HG03108 (cell line): ENCODE results near the gene POLRMT.
"Not testable (repeated sequence)": the region's sequence is repeated elsewhere in the genome, so short reads cannot be mapped to it uniquely, and the experiment has no call there.

Experiments used
- ATAC-seq: cut with Tn5 transposase; IDR thresholded peaks from one replicate; pipeline ENCODE4 v1.9.1; 2021; ENCODE audit warnings: moderate library complexity; ENCODE audit not compliant: unreplicated experiment

Gene POLRMT

DNA sequence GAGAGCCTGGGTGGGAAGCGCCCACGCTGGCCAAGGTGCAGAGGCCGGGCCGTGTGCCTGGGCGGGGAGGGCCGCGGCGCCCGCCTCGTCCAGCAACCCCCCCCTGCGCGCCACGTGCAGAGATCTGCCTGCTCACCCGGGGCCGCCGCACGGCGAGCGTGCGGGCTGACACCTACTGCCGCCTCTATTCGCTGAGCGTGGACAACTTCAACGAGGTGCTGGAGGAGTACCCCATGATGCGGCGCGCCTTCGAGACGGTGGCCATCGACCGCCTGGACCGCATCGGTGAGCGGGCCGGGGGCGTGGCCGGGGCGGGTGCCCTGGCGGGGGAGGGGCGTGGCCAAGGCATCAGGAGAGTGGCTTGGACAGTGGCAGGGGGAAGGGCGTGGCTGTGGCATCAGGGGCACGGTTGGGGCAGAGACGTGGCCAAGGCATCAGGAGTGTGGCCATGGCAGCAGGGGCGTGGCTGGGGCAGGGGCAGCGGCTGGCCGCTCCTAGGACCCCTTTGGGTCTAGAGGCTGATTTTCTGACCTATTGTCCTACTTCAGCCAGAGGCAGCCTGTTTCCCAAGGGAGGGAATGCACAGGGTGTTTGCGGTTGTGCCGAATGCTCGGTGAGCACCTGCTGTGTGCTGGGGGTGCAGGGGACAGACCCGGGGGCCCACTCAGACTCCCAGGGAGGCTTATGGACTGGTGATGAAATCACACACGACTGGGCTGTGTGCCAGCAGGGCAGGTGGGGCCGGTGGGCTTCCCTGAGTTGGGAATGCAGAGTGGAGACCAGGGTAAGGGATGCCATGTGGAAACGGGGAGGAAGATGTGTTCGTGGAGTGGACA, 19.4 kb downstream of the POLRMT start:
- ATAC-seq: no peak

DNA sequence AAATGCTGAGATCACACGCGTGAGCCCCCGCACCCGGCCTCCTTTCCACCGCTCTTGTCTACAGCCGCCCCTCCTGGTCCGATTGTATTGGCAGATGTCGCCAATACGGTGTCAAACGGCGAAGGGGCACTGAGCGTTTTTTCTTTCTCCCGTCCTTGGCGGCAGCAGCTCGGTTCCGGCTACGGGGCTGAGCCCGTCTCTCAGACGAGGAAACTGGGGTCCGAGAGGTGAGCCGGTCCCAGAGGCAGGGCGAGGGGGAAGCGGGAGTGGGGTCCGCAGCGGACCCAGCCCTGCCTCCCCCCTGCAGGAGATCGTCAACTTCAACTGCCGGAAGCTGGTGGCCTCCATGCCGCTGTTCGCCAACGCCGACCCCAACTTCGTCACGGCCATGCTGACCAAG, 20.4 kb downstream of the POLRMT start:
- ATAC-seq: no peak

- no peak for ATAC-seq
Measured at GRCh38 chr19:611481-611868, 21.9 kb downstream of the POLRMT start.

DNA sequence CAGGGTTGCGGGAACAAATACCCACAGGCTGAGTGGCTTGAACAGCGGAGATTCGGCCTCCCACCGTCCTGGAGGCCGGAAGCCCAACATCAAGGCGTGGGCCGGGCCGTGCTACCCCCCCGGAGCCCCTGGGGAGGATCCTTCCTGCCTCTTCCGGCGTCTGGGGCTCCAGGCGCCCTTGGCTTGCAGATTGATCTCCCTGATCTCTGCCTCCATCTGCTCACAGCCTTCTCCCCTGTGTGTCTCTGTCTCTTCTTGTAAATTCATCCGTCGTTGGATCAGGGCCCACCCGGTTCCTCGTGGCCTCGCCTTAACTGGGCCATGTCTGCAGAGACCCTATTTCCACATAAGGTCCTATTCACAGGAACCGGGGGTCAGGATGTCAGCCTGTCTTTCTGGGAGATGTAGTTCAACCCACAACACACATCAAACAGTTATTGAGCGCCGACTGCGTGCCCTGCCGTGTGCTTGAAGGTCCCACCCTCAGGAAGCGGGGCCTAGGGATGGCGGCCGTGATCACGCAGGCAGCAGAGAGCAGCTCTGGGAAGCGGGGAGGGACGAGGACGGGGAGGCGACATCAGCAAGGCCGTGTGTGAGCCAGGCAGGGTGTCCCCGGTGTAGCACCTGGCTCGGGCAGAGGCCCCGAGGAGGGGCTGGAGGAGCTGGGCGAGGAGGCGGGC, 22.4 kb downstream of the POLRMT start:
- ATAC-seq: no peak

DNA sequence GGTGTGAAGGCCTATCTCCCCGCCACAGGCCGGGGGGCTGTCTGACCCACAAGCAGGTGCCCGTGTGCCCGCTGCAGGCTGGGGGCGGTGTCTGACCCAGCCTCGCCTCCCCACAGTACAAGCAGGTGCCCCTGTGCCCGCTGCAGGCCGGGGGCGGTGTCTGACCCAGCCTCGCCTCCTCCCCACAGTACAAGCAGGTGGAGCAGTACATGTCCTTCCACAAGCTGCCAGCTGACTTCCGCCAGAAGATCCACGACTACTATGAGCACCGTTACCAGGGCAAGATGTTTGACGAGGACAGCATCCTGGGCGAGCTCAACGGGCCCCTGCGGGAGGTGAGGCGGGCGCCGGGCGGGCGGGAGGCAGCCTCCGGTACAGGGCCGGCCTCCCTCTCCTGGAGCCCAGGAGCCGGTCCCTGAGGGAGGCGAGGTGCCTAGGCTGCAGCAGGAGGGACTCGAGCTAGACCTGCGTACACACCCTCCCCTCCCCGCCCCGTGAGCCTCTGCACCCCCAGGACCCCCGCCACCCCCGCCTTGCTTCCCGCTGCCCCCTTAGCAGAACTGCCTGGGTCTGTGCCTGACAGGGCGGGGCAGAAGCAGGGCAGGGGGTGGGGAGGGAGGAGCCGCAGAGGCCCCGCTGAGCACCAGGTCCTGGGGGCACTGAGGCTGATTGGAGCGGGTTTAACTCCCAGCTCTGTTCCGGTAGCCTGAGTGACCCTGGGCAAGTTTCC, 23.1 kb downstream of the POLRMT start:
- no peak for ATAC-seq

DNA sequence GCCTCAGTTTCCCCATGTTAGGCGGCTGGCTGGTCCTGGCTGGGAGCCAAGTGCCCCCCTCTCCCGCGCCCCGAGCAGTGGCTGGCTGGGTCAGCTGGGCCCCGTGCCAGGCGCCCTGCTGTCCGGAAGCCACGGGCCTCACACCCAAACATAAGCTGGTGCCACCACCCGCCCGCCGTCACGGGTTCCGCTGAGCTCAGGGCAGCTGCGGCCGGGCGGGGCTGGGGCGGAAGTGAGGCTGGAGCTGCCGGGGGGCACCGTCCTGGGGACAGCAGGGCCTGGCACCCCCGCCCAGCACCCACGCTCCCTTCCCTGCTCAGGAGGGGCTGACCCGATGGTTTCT, 24.4 kb downstream of the POLRMT start:
- no peak for ATAC-seq

DNA sequence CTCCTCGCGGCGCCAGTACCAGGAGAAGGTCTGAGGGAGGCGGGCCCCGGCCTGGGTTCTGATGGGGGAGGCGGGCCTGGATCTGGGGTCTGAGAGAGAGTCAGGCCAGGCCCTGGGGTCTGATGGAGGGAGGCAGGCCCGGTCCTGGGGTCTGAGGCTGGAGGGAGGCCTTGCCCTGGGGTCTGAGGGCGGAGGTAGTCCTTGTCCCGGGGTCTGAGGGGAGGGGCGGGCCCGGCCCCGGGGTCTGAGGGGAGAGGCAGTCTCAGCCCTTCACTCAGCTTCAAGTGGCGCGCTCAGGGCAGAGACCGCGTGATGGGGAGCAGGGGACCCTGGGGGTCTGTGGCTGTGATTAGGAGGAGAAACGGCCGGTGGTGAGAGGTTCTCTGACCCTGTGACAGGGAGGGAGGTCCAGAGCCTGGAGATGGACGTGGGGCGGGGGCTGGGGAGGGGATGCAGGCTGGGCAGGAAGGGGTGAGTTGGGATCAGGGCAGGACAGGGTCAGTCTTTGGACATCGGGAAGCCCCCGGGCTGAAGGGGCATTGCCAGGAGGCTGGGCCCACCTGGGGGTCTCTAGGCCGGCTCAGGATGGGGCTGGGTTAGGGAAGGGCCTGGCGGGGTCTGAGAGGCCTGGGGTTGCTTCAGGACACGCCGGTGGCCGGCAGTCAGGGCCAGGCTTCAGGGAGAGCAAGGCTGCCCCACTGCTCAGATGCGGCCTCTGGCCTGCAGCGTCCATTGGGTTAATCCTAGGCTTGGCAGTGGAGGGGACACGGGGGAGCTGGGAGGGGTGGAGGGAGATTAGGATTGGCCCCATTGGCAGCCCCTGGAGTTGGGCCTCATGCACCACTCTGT, 25.0 kb downstream of the POLRMT start:
- ATAC-seq: no peak

- no peak for ATAC-seq
Measured at GRCh38 chr19:607301-608154, 25.8 kb downstream of the POLRMT start.

DNA sequence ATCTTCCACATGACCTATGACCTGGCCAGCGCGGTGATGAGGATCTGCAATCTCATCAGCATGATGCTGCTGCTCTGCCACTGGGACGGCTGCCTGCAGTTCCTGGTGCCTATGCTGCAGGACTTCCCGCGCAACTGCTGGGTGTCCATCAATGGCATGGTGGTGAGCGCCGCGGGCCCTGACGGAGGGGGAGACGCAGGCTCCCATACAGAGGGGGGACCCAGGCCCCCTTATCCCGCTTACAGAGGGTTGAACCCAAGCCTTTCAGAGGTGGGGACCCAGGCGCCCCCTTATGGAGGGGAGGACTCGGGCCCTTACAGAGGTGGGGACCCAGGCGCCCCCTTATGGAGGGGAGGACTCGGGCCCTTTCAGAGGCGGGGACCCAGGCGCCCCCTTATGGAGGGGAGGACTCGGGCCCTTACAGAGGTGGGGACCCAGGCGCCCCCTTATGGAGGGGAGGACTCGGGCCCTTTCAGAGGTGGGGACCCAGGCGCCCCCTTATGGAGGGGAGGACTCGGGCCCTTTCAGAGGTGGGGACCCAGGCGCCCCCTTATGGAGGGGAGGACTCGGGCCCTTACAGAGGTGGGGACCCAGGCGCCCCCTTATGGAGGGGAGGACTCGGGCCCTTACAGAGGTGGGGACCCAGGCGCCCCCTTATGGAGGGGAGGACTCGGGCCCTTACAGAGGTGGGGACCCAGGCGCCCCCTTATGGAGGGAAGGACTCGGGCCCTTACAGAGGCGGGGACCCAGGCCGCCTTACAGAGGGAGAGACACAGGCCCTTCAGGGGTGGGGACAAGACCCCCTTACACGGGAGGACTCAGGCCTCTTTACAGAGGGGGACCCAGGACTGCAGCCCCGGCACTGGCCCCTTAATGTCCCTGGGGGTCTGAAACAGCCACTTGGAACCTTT, 28.0 kb downstream of the POLRMT start:
- not testable (repeated sequence) for ATAC-seq

DNA sequence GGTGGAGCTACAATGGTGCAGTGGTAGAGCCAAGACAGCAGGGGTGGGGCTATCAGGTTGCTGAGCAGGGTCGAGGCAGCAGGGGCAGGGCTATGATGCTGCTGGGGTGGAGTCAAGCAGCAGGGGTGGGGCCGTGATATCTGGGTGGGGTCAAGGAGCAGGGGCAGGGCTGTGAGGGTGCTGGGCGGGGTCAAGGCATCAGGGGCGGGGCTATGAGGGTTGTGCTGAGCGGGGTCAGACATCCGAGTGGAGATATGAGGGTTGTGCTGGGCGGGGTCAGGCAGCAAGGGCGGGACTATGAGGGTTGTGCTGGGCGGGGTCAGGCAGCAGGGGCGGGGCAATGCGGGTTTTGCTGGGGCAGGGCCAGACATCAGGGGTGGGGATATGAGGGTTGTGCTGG, 29.0 kb downstream of the POLRMT start:
- no peak for ATAC-seq

GRCh38 chr19:603779-604178, 29.6 kb downstream of the POLRMT start:
- ATAC-seq: not testable (repeated sequence)

GRCh38 chr19:603302-603639, 30.1 kb downstream of the POLRMT start:
- ATAC-seq: not testable (repeated sequence)

DNA sequence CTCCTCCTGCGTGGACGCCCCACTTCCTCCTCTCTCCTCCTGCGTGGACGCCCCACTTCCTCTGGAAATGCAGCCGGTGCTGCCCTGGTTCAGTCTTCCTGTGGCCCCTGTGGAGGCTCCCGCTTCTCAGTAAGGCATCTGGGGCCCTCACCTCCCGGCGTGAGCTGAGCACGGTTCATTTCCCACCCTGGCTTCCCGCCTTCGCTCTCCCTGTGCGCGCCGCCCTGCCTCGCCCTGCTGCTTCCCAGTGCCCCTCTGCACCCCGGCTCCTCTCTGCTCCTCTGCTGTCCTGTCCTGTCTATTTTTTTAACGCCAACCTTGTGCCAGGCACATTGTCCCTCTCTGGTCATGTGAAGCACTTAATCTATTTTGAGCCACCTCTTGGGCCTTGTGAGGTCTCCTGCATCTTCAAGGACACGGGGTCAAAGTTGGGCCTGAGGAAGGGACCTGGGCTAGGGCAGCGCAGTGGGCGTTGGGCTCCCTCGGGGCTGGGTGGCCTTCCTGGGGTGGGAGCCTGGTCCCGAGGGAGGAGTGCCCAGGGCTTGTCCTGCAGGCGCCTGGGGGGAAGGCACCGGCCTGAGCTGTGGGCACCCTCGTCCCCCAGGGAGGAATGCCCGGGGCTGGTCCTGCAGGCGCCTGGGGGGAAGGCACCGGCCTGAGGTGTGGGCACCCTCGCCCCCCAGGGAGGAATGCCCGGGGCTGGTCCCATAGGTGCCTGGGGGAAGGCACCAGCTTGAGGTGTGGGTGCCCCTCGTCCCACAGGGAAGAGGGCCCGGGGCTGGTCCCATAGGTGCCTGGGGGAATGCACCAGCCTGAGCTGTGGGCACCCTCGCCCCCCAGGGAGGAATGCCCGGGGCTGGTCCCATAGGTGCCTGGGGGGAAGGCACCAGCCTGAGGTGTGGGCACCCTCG, 30.7 kb downstream of the POLRMT start:
- ATAC-seq: no peak

DNA sequence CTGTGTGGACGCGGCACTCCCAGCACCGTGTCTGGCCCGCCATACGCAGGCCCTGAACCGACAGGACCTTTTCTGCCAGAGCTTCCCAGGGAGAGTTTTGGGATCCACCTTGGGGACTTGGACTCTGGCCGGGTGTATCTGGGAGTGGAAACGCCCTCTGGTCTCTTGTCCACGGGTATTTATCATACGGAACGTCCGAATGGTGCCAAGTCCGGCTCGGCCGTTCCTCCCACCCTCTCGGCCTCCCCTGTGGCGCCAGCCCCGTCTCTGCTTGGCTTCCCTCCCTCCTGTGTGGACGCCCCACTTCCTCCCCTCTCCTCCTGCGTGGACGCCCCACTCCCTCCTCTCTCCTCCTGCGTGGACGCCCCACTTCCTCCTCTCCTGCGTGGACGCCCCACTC, 31.5 kb downstream of the POLRMT start:
- ATAC-seq: no peak

DNA sequence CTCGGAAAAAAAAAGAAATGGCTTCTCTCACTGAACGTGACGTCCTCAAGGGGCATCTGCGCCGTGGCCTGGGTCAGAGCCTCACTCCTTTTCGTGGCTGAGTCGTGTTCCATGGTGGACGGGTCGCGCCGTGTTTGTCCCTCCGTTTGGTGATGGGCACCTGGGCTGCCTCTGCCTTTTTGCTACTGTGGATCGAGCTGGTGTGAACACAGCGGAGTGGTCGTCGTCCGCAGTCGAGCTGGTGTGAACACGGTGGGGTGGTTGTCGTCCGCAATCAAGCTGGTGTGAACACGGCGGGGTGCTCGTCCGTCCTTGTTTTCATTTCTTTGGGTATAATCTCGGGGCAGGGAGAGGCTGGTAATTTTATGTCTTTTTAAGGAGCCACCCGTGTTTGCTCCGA, 32.0 kb downstream of the POLRMT start:
- ATAC-seq: no peak

DNA sequence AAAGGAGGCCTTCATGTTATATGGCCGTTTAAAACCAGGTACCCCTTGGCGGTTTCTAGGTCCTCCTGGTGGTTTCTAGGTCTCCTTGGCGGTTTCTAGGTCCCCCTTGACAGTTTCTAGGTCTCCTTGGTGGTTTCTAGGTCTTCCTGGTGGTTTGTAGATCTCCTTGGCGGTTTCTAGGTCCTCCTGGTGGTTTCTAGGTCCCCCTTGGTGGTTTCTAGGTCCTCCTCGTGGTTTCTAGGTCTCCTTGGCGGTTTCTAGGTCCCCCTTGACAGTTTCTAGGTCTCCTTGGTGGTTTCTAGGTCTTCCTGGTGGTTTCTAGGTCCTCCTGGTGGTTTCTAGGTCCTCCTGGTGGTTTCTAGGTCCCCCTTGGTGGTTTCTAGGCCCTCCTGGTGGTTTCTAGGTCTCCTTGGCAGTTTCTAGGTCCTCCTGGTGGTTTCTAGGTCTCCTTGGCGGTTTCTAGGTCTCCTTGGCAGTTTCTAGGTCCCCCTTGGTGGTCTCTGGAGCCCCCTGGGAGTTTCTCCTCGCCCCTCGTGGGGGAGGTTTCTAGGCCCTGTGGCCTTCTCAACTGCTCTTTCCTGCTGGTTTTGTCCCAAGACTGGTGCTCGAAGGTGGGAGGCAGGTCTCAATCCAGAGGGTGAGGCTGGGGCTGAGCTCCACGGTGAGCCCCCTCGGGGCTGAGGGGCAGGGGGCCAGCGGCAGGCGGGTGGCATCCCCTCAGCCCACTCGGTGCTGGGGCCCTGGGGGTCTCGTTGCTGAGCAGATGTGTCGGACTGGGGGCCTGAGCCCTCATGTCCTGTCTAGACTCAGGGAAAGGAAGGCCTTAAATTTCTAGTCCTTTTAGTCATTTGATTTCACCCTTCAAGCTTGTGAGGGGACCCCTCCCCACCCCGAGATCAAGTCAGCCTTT, 35.7 kb downstream of the POLRMT start:
- ATAC-seq: no peak

DNA sequence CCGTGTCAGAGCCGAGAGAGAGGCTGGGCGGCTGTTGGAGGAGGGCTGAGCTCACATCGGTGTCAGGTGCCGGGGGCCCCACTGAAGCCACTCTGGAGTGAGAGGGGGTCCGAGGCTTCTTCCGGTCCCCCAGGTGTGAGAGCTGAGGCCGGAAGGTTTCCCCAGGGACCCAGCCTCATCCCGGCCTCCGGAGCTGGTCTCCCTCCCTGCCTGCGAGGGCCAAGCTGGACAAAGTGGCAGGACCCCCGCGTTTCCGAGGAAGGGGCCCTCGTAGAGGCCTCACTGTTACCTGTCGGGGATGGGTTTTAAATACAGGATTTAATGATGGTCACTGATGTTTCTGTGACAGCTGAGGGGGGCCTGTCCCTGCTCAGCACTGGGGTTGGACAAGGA, 37.1 kb downstream of the POLRMT start:
- ATAC-seq: no peak
